ENCODE data around the gene NCKAP1. TPM values are rescaled to one million over a fixed set of nuclear protein-coding genes. Genes with fewer than 3 reads are reported as not detected.
"Not testable (repeated sequence)": the region's sequence is repeated elsewhere in the genome, so short reads cannot be mapped to it uniquely, and the experiment has no call there.

The NCKAP1 gene
- total RNA-seq, 1 donor, result 167 TPM

- peak; percentile 85 for DNase-seq (ENCODE audit: low read depth)
- H3K4me3 ChIP-seq (ENCODE audit: low read depth, low read length), result no peak overlapping the region
- no peak for TF ChIP-seq CTCF (IDR thresholded peaks at IDR 0.05; ENCODE audit: insufficient read depth, low read length)
Observed at GRCh38 chr2:183059561-183059960, 21.3 kb upstream of the NCKAP1 start.

GRCh38 chr2:183057333-183057985, 19.2 kb upstream of the NCKAP1 start:
- no peak for TF ChIP-seq CTCF (IDR thresholded peaks at IDR 0.05; ENCODE audit: insufficient read depth, low read length)
- H3K4me3 ChIP-seq (ENCODE audit: low read depth, low read length), result no peak overlapping the region
- DNase-seq (ENCODE audit: low read depth), result peak; percentile 22

- H3K4me3 ChIP-seq (ENCODE audit: low read depth, low read length), result no peak overlapping the region
- TF ChIP-seq CTCF (IDR thresholded peaks at IDR 0.05; ENCODE audit: insufficient read depth, low read length), result no peak
- no peak for DNase-seq (ENCODE audit: low read depth)
Observed at GRCh38 chr2:183049420-183049819, 11.2 kb upstream of the NCKAP1 start.

- not testable (repeated sequence) for DNase-seq (ENCODE audit: low read depth); H3K4me3 ChIP-seq (ENCODE audit: low read depth, low read length)
Observed at GRCh38 chr2:183047486-183048125, 9.3 kb upstream of the NCKAP1 start.

- H3K4me3 ChIP-seq (ENCODE audit: low read depth, low read length); DNase-seq (ENCODE audit: low read depth): not testable (repeated sequence)
Observed at GRCh38 chr2:183043580-183043979, 5.3 kb upstream of the NCKAP1 start.

GRCh38 chr2:183040604-183041003, 2.3 kb upstream of the NCKAP1 start:
- DNase-seq (ENCODE audit: low read depth), result no peak
- no peak for TF ChIP-seq CTCF (IDR thresholded peaks at IDR 0.05; ENCODE audit: insufficient read depth, low read length)
- no peak overlapping the region for H3K4me3 ChIP-seq (ENCODE audit: low read depth, low read length)

GRCh38 chr2:183037553-183038340, 510 bp downstream of the NCKAP1 start:
- no peak for DNase-seq (ENCODE audit: low read depth)
- H3K4me3 ChIP-seq (ENCODE audit: low read depth, low read length), result peak overlapping the region; percentile 83
- no peak for TF ChIP-seq CTCF (IDR thresholded peaks at IDR 0.05; ENCODE audit: insufficient read depth, low read length)
